HUES64 (cell line): ENCODE data around the gene TRAF3.
"Not testable (repeated sequence)": the region's sequence is repeated elsewhere in the genome, so short reads cannot be mapped to it uniquely, and the experiment has no call there.

Experiments used
- H3K27ac ChIP-seq: 2 replicates; pipeline ENCODE4 v1.7.0; 2013; ENCODE audit warnings: low read depth, low read length, inconsistent platforms
- H3K27me3 ChIP-seq: 2 replicates; pipeline ENCODE4 v1.6.1; 2013; ENCODE audit warnings: mild to moderate bottlenecking, low read length; ENCODE audit not compliant: insufficient read depth
- H3K36me3 ChIP-seq: 2 replicates; pipeline ENCODE4 v1.6.1; 2013; ENCODE audit warnings: mild to moderate bottlenecking, low read length; ENCODE audit not compliant: insufficient read depth
- H3K4me1 ChIP-seq: 2 replicates; pipeline ENCODE4 v1.6.1; 2013; ENCODE audit warnings: mild to moderate bottlenecking, low read length, moderate library complexity; ENCODE audit not compliant: insufficient read depth
- H3K4me3 ChIP-seq: 2 replicates; pipeline ENCODE4 v1.5.1; 2013; ENCODE audit warnings: mild to moderate bottlenecking, low read length, moderate library complexity
- H3K9ac ChIP-seq: 2 replicates; pipeline ENCODE4 v1.6.1; 2013; ENCODE audit warnings: mild to moderate bottlenecking, low read depth, low read length
- H3K9me3 ChIP-seq: 2 replicates; pipeline ENCODE4 v1.6.1; 2013; ENCODE audit warnings: low read depth, low read length; ENCODE audit not compliant: insufficient read depth
- whole genome bisulfite sequencing: fragments of 150-250, 120-280 bp; methylation state at CpG from one replicate; pipeline ENCODE4 v1.1.7; 2013; ENCODE audit warnings: missing lambda C conversion rate; 5-methylcytosine and 5-hydroxymethylcytosine counted together

The TRAF3 gene

GRCh38 chr14:102872020-102872419, 94.8 kb downstream of the TRAF3 start:
- Histone ChIP-seq H3K4me3 (no peak overlapping the region), H3K9ac (no peak overlapping the region), H3K27me3 (no peaks in the 10 kb centered on the region), H3K36me3 (peaks cover 22% of the 10 kb centered on the region), H3K4me1 (no peaks in the 10 kb centered on the region), H3K27ac (no peak overlapping the region), H3K9me3 (no peaks in the 10 kb centered on the region)
- 98% methylated on average over 4 of the region's 5 CpGs for WGBS

GRCh38 chr14:102873131-102873530, 95.9 kb downstream of the TRAF3 start:
- no peaks in the 10 kb centered on the region for H3K27me3 ChIP-seq
- H3K4me3 ChIP-seq, result no peak overlapping the region
- WGBS, result 90% methylated on average over 4 of the region's 7 CpGs
- H3K4me1 ChIP-seq, result no peaks in the 10 kb centered on the region
- no peak overlapping the region for H3K9ac ChIP-seq
- no peak overlapping the region for H3K27ac ChIP-seq
- H3K36me3 ChIP-seq, result peaks cover 23% of the 10 kb centered on the region
- H3K9me3 ChIP-seq, result no peaks in the 10 kb centered on the region

GRCh38 chr14:102873546-102874061, 96.4 kb downstream of the TRAF3 start:
- Histone ChIP-seq H3K9ac (no peak overlapping the region), H3K4me3 (no peak overlapping the region), H3K27me3 (no peaks in the 10 kb centered on the region), H3K36me3 (peaks cover 23% of the 10 kb centered on the region), H3K27ac (no peak overlapping the region), H3K9me3 (no peaks in the 10 kb centered on the region), H3K4me1 (no peaks in the 10 kb centered on the region)
- WGBS, result 90% methylated on average over 7 of the region's 7 CpGs

- Histone ChIP-seq H3K27ac (no peak overlapping the region), H3K36me3 (peaks cover 23% of the 10 kb centered on the region), H3K9ac (no peak overlapping the region), H3K4me1 (no peaks in the 10 kb centered on the region), H3K4me3 (no peak overlapping the region), H3K27me3 (no peaks in the 10 kb centered on the region), H3K9me3 (no peaks in the 10 kb centered on the region)
- WGBS, result 94% methylated on average over 2 of the region's 2 CpGs
Observed at GRCh38 chr14:102875652-102876051, 98.4 kb downstream of the TRAF3 start.

- H3K27me3 ChIP-seq, H3K4me1 ChIP-seq, H3K9me3 ChIP-seq, H3K4me3 ChIP-seq, H3K27ac ChIP-seq, H3K9ac ChIP-seq: not testable (repeated sequence)
- peaks cover 19% of the 10 kb centered on the region for H3K36me3 ChIP-seq
- WGBS, result 95% methylated on average over 10 of the region's 10 CpGs
Observed at GRCh38 chr14:102877511-102877910, 100.3 kb downstream of the TRAF3 start.

GRCh38 chr14:102878174-102878969, 101.1 kb downstream of the TRAF3 start:
- Histone ChIP-seq H3K4me1 (no peaks in the 10 kb centered on the region), H3K9ac (no peak overlapping the region), H3K27ac (no peak overlapping the region), H3K4me3 (no peak overlapping the region), H3K27me3 (no peaks in the 10 kb centered on the region), H3K9me3 (no peaks in the 10 kb centered on the region), H3K36me3 (peaks cover 19% of the 10 kb centered on the region)
- 88% methylated on average over 6 of the region's 6 CpGs for WGBS

- no peaks in the 10 kb centered on the region for H3K9me3 ChIP-seq
- H3K27me3 ChIP-seq, result no peaks in the 10 kb centered on the region
- H3K36me3 ChIP-seq, result peaks cover 19% of the 10 kb centered on the region
- no peaks in the 10 kb centered on the region for H3K4me1 ChIP-seq
- no peak overlapping the region for H3K4me3 ChIP-seq
- no peak overlapping the region for H3K9ac ChIP-seq
- H3K27ac ChIP-seq, result no peak overlapping the region
- WGBS, result 93% methylated on average over 6 of the region's 6 CpGs
Observed at GRCh38 chr14:102878970-102879460, 101.8 kb downstream of the TRAF3 start.

- Histone ChIP-seq H3K36me3 (peaks cover 2% of the 10 kb centered on the region; the same call in 1 of the 2 replicates), H3K4me3 (no peak overlapping the region), H3K9ac (no peak overlapping the region), H3K9me3 (no peaks in the 10 kb centered on the region), H3K4me1 (no peaks in the 10 kb centered on the region), H3K27me3 (no peaks in the 10 kb centered on the region), H3K27ac (no peak overlapping the region)
- 82% methylated on average over 3 of the region's 5 CpGs for WGBS
Observed at GRCh38 chr14:102882226-102882906, 105.1 kb downstream of the TRAF3 start.

- Histone ChIP-seq H3K27me3 (no peaks in the 10 kb centered on the region), H3K4me1 (no peaks in the 10 kb centered on the region), H3K4me3 (no peak overlapping the region), H3K36me3 (peaks cover 2% of the 10 kb centered on the region; the same call in 1 of the 2 replicates), H3K9me3 (no peaks in the 10 kb centered on the region), H3K9ac (no peak overlapping the region), H3K27ac (no peak overlapping the region)
- 97% methylated on average over 5 of the region's 5 CpGs for WGBS
Observed at GRCh38 chr14:102883089-102883541, 105.9 kb downstream of the TRAF3 start.

- H3K4me3 ChIP-seq, result no peak overlapping the region
- H3K4me1 ChIP-seq, result no peaks in the 10 kb centered on the region
Observed at GRCh38 chr14:102883554-102883953, 106.3 kb downstream of the TRAF3 start.

More at GRCh38 chr14:102883554-102883953, 106.3 kb downstream of the TRAF3 start:
- H3K27ac ChIP-seq, result no peak overlapping the region
- H3K9ac ChIP-seq, result no peak overlapping the region
- no peaks in the 10 kb centered on the region for H3K9me3 ChIP-seq
- H3K27me3 ChIP-seq, result no peaks in the 10 kb centered on the region
- 0 out of 2 replicates have a peak, but pooled peaks cover 2% of the 10 kb centered on the region for H3K36me3 ChIP-seq
- 97% methylated on average over 14 of the region's 14 CpGs for WGBS
